ENCODE results near the gene CTNNA1.
A peak's percentile ranks its signal among the peaks of the same experiment; 100 is the strongest.

CTNNA1 gene

DNA sequence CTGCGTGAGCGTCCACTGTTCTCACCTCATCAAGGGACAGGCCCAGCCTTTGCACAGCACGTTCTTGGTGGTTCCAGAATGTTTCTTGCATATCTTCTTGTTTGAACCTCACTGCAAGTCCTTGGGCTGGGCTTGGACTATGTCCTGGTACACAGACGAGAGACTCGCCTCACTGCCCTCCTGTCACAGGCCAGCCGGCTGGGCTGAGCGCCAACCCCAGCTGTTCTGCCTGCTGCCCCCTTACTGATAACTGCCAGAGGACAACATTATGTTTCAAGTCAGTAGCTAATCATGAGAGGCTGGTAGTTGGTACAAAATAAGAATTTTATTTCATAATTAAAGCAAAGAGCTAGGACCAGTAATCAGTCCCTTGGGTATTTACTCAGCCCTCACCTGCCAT lies 174.8 kb downstream of the CTNNA1 start:
- TF ChIP-seq TAF1 (IDR thresholded peaks at IDR 0.05; ENCODE audit: borderline replicate concordance, low read depth, low read length): no peak
- no peak for DNase-seq (ENCODE audit: insufficient read length)
- FAIRE-seq: no peak

DNA sequence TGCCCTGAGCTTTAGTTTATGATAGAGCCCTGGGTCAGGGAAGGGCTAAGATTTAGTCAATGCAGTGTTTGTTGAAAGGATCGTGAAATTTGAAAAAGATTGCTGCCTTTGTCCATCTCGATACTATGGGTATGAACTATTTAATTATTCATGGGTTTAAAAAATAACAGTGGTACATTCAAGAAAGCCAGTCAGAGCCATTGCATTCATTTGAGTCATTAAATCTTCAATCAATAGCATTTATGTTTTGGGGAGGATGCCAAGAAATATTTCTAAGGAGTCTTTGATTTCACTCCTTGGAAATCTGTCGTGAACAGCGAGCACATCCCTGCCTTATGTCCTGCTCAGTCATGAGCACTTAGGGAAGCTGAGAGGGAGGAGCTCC lies 176.3 kb downstream of the CTNNA1 start:
- TF ChIP-seq TAF1 (IDR thresholded peaks at IDR 0.05; ENCODE audit: borderline replicate concordance, low read depth, low read length) (no peak), POLR2A (IDR thresholded peaks at IDR 0.05; ENCODE audit: low read depth, low read length) (no peak)
- DNase-seq (ENCODE audit: insufficient read length) (no peak), FAIRE-seq (no peak)

DNA sequence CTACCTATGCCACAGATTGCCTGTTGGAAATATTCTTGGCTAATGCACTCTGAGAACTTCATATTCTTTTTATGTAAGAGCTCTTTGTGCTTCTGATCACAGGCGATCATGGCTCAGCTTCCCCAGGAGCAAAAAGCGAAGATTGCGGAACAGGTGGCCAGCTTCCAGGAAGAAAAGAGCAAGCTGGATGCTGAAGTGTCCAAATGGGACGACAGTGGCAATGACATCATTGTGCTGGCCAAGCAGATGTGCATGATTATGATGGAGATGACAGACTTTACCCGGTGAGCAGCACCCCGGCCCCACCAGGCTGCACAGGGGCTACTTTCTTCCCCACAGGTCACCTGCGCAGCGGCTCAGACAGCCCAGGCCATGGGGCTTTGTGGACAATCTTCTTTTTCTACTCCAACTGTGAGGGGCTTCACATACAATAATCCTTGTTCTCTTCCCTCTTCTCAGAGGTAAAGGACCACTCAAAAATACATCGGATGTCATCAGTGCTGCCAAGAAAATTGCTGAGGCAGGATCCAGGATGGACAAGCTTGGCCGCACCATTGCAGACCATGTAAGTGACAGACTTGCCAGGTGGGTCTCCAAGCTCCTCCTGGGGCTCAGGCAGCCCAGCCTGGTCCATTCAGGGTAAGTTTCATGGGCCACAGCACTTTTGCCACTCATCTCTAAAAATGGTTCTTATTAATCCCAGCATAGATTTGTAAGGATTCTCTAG lies 177.3 kb downstream of the CTNNA1 start:
- no peak for DNase-seq (ENCODE audit: insufficient read length)
- FAIRE-seq: no peak
- TF ChIP-seq POLR2A (IDR thresholded peaks at IDR 0.05; ENCODE audit: low read depth, low read length): no peak
- TF ChIP-seq POLR2AphosphoS5 (IDR thresholded peaks at IDR 0.05; ENCODE audit: low read depth, low read length): no peak
- no peak for TF ChIP-seq TAF1 (IDR thresholded peaks at IDR 0.05; ENCODE audit: borderline replicate concordance, low read depth, low read length)

DNA sequence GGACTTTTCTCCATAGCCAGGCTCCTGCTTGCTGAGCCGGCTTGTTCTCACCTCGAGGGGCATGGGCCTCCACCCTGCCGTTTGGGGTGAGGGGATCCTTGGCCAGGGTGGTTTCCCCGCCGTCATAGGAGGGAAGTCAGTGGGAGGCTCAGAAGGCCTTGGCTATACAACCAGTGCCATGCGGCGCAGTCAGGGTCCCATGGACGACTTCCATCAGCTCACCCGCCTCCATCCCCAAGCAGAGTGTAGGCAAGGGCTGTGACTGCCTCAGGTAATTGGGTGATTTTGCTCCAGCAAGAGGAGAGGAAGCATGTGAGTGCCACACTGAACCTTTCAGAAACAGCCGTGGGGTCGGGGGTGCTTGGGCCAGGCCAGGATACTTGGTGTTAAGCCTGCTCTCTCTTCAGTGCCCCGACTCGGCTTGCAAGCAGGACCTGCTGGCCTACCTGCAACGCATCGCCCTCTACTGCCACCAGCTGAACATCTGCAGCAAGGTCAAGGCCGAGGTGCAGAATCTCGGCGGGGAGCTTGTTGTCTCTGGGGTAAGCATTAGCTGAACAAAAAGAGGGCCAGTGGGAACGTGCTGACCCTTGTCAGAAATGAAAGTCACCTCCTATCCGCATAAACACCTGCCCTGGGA lies 179.1 kb downstream of the CTNNA1 start:
- no peak for FAIRE-seq
- no peak for DNase-seq (ENCODE audit: insufficient read length)

DNA sequence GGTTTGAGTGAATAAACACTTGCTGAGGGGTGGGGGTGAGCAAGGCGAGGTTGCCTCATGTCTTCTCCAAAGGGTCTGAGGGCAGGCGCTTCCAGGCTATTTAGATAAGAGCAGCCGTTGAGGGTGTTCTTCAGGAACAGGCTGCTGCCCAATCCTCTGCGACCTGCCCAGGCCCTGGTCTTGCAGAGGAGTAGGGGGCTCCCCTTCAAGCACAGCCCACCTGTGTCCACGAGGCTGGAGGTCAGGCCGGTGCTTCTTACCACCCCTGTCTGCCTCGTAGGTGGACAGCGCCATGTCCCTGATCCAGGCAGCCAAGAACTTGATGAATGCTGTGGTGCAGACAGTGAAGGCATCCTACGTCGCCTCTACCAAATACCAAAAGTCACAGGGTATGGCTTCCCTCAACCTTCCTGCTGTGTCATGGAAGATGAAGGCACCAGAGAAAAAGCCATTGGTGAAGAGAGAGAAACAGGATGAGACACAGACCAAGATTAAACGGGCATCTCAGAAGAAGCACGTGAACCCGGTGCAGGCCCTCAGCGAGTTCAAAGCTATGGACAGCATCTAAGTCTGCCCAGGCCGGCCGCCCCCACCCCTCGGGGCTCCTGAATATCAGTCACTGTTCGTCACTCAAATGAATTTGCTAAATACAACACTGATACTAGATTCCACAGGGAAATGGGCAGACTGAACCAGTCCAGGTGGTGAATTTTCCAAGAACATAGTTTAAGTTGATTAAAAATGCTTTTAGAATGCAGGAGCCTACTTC lies 180.5 kb downstream of the CTNNA1 start:
- no peak for DNase-seq (ENCODE audit: insufficient read length)
- TF ChIP-seq TAF1 (IDR thresholded peaks at IDR 0.05; ENCODE audit: borderline replicate concordance, low read depth, low read length) (no peak), POLR2A (IDR thresholded peaks at IDR 0.05; ENCODE audit: low read depth, low read length) (no peak), POLR2AphosphoS5 (IDR thresholded peaks at IDR 0.05; ENCODE audit: low read depth, low read length) (no peak)
- FAIRE-seq: no peak

More for the DNA sequence above, 179.1 kb downstream of the CTNNA1 start:
- TF ChIP-seq POLR2AphosphoS5 (IDR thresholded peaks at IDR 0.05; ENCODE audit: low read depth, low read length) (no peak), TAF1 (IDR thresholded peaks at IDR 0.05; ENCODE audit: borderline replicate concordance, low read depth, low read length) (no peak), POLR2A (IDR thresholded peaks at IDR 0.05; ENCODE audit: low read depth, low read length) (no peak)

DNA sequence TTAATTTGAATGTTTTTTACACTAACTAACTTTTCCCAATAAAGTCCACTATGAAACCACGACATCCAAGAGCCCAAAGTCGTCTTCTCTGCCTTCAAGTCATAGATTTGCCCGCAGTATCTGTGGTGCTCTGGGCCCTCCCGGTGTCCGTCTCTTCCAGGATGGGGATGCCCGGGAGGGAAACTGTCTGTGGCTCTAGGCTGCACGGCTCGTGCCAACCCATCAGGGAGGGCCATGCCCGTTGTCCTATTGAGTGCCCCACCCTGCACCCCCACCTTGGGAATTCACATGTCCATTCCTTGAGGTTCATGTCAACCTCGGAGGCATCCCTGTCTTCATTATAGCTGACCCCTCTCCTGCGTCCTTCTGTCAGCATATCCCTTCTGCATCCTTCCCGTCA lies 181.7 kb downstream of the CTNNA1 start:
- DNase-seq (ENCODE audit: insufficient read length) (no peak), FAIRE-seq (no peak)
- TF ChIP-seq POLR2A (IDR thresholded peaks at IDR 0.05; ENCODE audit: low read depth, low read length): no peak
- TF ChIP-seq POLR2AphosphoS5 (IDR thresholded peaks at IDR 0.05; ENCODE audit: low read depth, low read length): no peak
- no peak for TF ChIP-seq TAF1 (IDR thresholded peaks at IDR 0.05; ENCODE audit: borderline replicate concordance, low read depth, low read length)

DNA sequence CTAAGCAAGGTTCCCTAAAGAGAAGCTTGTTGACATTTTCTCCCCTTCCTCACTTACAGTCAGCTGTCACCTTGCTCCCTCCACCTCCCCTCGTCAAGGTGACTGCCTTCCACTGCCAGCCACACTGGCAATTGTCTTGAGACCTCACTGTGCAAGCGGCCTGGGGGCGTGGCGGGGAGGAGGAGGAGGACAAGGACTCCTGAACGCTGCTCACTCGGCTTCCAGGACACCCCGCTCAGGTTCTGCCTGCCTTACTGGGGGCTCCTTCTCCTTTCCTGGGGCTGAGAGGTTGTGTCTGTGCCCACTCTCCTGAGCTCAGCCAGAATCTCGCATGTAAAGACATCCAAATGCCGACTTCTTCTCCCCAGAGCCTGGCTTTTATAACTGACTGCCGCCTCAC lies 182.2 kb downstream of the CTNNA1 start:
- TF ChIP-seq POLR2A (IDR thresholded peaks at IDR 0.05; ENCODE audit: low read depth, low read length) (no peak), POLR2AphosphoS5 (IDR thresholded peaks at IDR 0.05; ENCODE audit: low read depth, low read length) (0 out of 2 replicates have a peak, but pooled peaks have one; percentile 21), TAF1 (IDR thresholded peaks at IDR 0.05; ENCODE audit: borderline replicate concordance, low read depth, low read length) (no peak)
- FAIRE-seq (no peak), DNase-seq (ENCODE audit: insufficient read length) (no peak)

DNA sequence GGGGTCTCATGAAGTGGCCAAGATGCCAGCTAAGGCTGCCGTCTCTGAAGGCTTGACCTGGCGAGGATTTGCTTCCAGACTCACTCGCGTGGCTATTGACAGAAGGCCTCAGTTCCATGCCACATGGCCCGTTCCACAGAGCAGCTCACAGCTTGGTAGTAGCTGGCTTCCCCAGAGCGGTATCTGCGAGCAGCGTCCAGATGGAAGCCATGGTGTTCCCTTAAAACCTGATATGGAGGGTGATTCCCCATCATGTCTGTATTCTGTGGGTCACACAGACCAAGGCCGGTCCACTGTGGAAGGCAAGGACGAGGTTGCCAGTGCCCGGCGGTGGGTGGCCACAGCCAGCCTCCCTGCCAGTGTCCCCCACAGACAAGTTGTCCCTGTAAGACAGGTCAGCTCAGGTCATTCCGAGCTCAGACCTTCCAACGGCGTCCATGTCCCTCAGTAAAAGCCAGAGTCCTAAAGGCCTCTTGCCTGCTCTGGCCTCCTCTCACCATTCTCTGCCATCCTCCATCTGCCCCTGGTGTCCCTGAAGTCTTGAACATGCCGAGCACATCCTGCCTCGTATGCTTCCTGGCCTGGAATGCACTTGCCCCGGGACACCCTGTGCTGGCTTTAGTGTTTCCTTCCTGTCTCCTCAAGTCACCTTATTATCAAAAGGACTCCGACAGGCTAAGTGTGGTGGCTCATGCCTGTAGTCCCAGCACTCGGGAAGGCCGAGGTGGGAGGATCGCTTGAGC lies 183.2 kb downstream of the CTNNA1 start:
- TF ChIP-seq POLR2AphosphoS5 (IDR thresholded peaks at IDR 0.05; ENCODE audit: low read depth, low read length): 0 out of 2 replicates have a peak, but pooled peaks have one; percentile 46
- no peak for TF ChIP-seq POLR2A (IDR thresholded peaks at IDR 0.05; ENCODE audit: low read depth, low read length)
- FAIRE-seq (no peak), DNase-seq (ENCODE audit: insufficient read length) (no peak)

DNA sequence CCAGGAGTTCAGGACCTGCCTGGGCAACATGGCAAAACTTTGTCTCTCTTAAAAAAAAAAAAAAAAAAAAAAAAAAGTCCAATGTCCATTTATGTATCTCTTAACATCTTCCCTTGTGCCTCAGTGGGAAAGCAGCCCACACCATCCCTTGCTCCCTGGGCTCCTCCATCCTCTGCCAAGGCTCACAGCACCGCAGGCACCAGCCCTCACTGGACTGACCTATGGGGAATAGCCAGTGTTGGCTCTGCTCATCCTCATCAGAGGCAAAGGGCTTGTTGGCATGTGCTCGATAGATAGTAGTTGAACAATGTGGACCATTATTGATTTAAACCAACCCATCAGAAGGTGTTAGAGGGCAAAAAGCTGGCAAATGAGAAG lies 183.7 kb downstream of the CTNNA1 start:
- FAIRE-seq: no peak
- TF ChIP-seq POLR2A (IDR thresholded peaks at IDR 0.05; ENCODE audit: low read depth, low read length): no peak
- no peak for TF ChIP-seq POLR2AphosphoS5 (IDR thresholded peaks at IDR 0.05; ENCODE audit: low read depth, low read length)
- no peak for TF ChIP-seq TAF1 (IDR thresholded peaks at IDR 0.05; ENCODE audit: borderline replicate concordance, low read depth, low read length)

DNA sequence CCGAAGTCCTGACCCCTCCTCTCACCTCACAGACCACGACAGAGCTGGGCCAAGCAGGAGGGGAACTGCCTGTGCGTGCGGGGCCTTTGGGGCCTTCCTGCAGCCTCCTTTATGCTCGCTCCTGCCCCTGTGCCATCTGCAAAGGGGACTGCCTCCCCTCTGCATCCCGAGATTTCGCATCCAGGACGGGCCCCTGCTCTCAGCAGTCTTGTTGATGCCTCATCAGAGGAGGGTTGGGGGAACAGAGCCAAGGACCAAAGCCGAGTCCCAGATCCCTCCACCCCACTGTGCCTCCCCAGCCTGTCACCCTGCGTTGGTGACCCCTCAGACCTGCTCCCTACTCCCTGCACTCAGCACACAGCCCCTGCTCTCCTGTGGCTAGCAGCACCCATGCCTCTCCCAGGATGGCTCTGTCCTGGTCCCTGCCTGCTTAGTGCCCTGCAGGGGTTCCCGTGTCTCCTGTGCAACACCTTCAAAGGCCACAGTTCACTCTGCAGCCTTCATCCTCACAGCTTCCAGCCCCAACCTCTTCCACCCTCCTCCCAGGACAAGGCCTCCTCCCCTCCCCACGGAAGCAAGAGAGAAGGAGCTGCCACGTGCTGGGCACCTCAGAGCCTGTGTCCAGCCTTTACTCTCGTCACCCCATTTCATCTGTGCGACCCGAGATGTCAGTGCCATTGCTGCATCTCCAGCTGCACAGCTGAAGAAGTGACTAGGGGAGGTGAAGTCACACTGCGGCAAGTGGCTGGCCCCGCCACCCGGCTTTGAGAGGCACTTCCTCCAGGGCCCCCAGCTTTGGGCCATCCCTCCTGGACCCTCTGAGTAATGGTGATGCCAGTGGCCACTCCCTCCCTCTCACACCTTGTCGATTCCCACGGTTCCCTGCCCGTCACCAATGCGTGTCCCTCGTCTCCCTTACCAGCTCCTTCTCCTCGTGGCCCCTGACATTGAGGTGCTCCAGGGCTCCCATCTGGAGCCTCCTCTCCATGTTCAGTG lies 184.5 kb downstream of the CTNNA1 start:
- DNase-seq (ENCODE audit: insufficient read length) (no peak), FAIRE-seq (no peak)
- TF ChIP-seq POLR2AphosphoS5 (IDR thresholded peaks at IDR 0.05; ENCODE audit: low read depth, low read length): peak; percentile 43; the same call in 1 of the 2 replicates
- no peak for TF ChIP-seq TAF1 (IDR thresholded peaks at IDR 0.05; ENCODE audit: borderline replicate concordance, low read depth, low read length)

More for the DNA sequence above, 183.7 kb downstream of the CTNNA1 start:
- no peak for DNase-seq (ENCODE audit: insufficient read length)

All from GM12892 (cell line).